Mucosa of descending colon (tissue), 3 donors: Measurements from ENCODE around the gene AZIN2. TPM values are rescaled to one million over a fixed set of nuclear protein-coding genes. Genes with fewer than 3 reads are reported as not detected.
A peak's percentile ranks its signal among the peaks of the same experiment; 100 is the strongest.
"Not testable (repeated sequence)": the region's sequence is repeated elsewhere in the genome, so short reads cannot be mapped to it uniquely, and the experiment has no call there.

Experiments used
- ATAC-seq: fragments of 200-7000 bp; cut with Tn5 transposase; one replicate; pipeline ENCODE4 v1.9.1; 2020; ENCODE audit warnings: mild to moderate bottlenecking, moderate library complexity
- DNase-seq, 3 donors: peaks; one replicate each; pipeline ENCODE4 v3.0.0-alpha.2; 2020
- H3K36me3 ChIP-seq: fragments of 200-600 bp; one replicate; pipeline ENCODE4 v1.8.0; 2021; ENCODE audit warnings: low read depth, mild to moderate bottlenecking
- H3K4me1 ChIP-seq: fragments of 200-600 bp; one replicate; pipeline ENCODE4 v1.8.0; 2021; ENCODE audit warnings: low read depth, mild to moderate bottlenecking
- H3K4me3 ChIP-seq: fragments of 200-600 bp; one replicate; pipeline ENCODE4 v1.8.0; 2021; ENCODE audit warnings: mild to moderate bottlenecking
- H3K9me3 ChIP-seq: fragments of 200-600 bp; one replicate; pipeline ENCODE4 v1.8.0; 2021; ENCODE audit warnings: mild to moderate bottlenecking
- intact Hi-C, 2 donors: fragments of 100-400 bp; cut with DNase I in 1 of 2; cut with micrococcal nuclease in 1 of 2; formaldehyde crosslinking; loops; one replicate each; pipeline versions ENCODE4 v1.11.0 to v1.11.1; 2022; cut with DNase I, micrococcal nuclease
- total RNA-seq, 3 donors: library from RNA; stranded (reverse); fragmentation: NEBNext Ultra II Directional in 2 of 3; extraction: Animal tissue kit (Norgen Biotek cat#: 25700) in 2 of 3; gene quantifications; one replicate each; pipeline versions ENCODE4 v1.2.1 to v1.2.4, GENCODE V29; 2021 to 2023
- TF ChIP-seq, protein P1 (sequence below): fragments of 200-600 bp; IDR thresholded peaks from one replicate; pipeline ENCODE4 v1.8.0; 2022; ENCODE audit warnings: antibody characterized with exemption, mild to moderate bottlenecking
- donor health status: DM: no; HTN: no; CAD: no; lungs with moderate emphysema.
- donor health status: DM: no; HTN: no; CAD: no.
- donor health status: DM: no; HTN: yes; CAD: no.

AZIN2 gene
- total RNA-seq, 3 donors from 2014 or later, result 13.8 to 36.5 (median 19.0) TPM

DNA sequence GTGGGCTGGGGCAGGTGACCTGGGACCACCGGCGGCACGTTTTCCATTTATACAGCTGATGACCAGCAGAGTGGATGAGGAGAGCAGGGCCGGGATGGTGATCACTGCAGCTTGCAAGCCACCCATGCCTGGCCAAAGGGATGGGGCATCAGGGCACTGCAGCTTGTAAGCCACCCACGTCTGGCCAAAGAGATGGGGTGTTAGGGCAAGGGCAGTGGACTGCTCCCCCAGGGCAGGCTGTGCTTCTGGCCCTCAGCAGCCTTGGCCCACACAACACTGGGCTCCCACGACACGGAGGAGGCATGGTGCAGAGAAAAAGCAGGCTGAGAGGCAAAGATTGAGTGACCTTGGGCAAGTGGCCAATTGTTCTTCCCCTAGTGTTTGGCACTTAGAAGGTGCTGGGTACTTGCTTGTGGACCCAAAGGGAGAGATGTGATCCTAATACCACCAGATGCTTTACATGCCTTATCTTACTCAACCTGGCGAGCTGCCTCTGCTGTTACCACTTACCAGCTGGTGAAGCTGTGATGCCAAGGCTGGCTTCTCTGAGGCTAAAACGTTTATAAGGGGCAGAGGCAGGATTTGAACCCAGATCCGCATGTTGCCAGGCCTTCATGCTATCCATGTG lies 52.6 kb downstream of the AZIN2 start:
- intact Hi-C loops, result no loop called here
- no peaks in the 10 kb centered on the region for H3K9me3 ChIP-seq
- DNase-seq (no peak), ATAC-seq (no peak)
- no peaks in the 10 kb centered on the region for H3K4me1 ChIP-seq
- H3K36me3 ChIP-seq, result no peaks in the 10 kb centered on the region
- H3K4me3 ChIP-seq, result no peak overlapping the region
- TF ChIP-seq, protein P1, sequence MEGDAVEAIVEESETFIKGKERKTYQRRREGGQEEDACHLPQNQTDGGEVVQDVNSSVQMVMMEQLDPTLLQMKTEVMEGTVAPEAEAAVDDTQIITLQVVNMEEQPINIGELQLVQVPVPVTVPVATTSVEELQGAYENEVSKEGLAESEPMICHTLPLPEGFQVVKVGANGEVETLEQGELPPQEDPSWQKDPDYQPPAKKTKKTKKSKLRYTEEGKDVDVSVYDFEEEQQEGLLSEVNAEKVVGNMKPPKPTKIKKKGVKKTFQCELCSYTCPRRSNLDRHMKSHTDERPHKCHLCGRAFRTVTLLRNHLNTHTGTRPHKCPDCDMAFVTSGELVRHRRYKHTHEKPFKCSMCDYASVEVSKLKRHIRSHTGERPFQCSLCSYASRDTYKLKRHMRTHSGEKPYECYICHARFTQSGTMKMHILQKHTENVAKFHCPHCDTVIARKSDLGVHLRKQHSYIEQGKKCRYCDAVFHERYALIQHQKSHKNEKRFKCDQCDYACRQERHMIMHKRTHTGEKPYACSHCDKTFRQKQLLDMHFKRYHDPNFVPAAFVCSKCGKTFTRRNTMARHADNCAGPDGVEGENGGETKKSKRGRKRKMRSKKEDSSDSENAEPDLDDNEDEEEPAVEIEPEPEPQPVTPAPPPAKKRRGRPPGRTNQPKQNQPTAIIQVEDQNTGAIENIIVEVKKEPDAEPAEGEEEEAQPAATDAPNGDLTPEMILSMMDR, result no peak

DNA sequence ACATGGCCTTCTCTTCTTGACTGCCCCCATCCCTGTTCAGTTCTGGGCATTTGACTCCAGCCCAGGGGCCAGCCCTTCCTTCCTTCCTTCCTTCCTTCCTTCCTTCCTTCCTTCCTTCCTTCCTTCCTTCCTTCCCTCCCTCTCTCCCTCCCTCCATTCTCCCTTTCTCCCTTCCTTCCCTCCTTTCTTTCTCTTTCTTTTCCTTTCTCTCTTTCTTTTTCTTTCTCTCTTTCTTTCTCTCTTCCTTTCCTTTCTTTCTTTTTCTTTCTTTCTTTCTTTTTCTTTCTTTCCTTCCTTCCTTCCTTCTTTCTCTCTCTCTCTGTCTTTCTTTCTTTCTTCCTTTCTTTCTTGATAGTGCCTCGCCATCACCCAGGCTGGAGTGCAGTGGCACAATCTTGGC lies 55.1 kb downstream of the AZIN2 start:
- H3K36me3 ChIP-seq, intact Hi-C loops, ATAC-seq, DNase-seq, H3K9me3 ChIP-seq, H3K4me3 ChIP-seq, H3K4me1 ChIP-seq: not testable (repeated sequence)

DNA sequence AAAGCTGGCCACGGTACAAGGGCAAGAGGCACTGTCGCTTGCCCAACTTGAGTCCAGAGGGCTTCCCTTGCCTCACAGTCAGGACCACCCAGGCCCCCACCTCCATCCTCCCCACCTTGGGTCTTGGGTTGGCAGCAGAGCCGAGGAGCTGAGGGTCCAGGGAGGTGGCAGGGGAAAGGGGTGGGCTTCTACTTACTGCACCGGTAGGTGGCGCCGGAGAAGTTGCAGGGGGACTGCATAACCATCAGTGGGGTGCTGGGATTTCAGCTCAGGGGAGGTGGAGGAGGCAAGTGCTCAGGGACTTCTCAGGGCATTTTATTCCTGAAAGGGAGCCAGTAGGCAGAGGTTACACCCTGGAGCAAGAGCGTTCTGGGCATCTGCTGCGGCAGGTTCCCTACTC lies 56.8 kb downstream of the AZIN2 start:
- ATAC-seq, result no peak
- no peaks in the 10 kb centered on the region for H3K4me1 ChIP-seq
- H3K36me3 ChIP-seq, result no peaks in the 10 kb centered on the region
- H3K9me3 ChIP-seq, result no peaks in the 10 kb centered on the region
- DNase-seq, result peak in 1 of 3 donors; percentile 13
- no peak overlapping the region for H3K4me3 ChIP-seq
- TF ChIP-seq, protein P1, result no peak
- intact Hi-C loops, result no loop called here

DNA sequence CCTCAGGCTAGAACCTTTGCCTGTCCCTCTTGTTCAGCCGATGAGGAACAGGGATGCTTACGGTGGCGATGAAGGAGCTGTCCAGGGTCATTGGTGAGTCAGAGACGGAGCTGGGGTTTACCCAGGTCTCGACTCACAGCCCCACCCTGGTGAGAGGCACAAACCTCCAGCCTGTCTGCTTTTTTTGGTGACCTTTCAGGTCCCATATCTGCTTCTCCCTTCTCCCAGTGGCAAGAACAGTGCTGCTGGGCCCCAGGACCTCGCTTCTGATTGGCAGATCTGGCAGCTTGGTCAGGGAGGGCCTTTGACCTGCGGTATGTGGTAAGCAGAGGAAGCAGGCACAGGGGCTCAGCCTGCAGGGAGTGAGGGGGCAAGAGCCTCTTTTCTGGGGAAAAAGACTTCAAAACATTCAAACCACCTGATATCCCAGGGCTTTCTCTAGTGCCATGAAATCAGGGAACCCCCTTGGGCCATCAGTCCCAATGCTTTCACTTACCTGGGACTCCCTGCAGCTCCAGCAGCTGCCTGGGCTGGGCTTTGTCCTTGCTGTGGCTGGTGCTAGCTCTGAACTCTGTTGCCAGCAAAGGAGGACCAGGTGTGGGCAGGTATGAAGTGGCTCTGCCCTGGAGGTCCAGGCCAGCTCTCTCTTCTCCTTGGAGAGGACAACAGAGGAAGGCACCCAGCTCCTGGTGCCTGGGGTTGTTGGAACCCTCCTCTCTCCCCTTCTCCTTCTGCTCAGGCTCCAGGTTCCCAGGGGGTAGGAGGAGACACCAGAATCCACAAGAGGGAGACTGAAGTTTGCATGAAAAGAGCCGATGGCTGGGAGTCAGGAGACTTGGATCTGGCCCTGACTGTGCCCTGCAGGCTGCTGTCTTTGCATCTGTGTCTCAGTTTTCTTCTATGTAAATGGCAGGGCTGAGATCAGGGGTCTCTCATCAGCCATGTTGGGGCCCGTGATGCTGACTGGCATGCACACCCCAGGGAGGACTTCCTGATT lies 59.5 kb downstream of the AZIN2 start:
- Histone ChIP-seq H3K9me3 (no peaks in the 10 kb centered on the region), H3K4me1 (no peaks in the 10 kb centered on the region), H3K36me3 (no peaks in the 10 kb centered on the region), H3K4me3 (no peak overlapping the region)
- TF ChIP-seq, protein P1, result no peak
- ATAC-seq (no peak), DNase-seq (no peak)
- intact Hi-C loops, result no loop called here

DNA sequence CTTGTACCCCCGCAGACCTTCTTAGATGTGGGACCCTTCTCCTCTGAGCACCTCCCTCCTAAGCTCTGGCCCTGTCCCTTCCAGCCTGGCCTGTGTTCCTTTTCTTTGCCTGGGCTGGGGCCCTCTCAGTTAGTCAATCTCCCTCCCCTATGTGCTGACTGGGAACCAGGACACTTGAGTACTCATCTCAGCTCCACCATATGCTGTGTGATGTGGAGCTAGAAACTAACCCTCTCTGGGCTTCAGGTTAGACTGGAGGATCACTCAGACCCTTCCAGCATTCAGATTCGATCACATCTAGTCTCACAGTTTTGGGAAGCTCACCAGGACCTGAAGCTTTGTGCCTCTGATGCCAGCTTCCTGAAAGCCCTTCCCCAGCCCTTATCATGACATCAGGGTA lies 60.3 kb downstream of the AZIN2 start:
- Histone ChIP-seq H3K9me3 (no peaks in the 10 kb centered on the region), H3K4me1 (no peaks in the 10 kb centered on the region), H3K4me3 (no peak overlapping the region), H3K36me3 (no peaks in the 10 kb centered on the region)
- intact Hi-C loops, result no loop called here
- no peak for ATAC-seq
- DNase-seq, result no peak
- TF ChIP-seq, protein P1, result no peak

DNA sequence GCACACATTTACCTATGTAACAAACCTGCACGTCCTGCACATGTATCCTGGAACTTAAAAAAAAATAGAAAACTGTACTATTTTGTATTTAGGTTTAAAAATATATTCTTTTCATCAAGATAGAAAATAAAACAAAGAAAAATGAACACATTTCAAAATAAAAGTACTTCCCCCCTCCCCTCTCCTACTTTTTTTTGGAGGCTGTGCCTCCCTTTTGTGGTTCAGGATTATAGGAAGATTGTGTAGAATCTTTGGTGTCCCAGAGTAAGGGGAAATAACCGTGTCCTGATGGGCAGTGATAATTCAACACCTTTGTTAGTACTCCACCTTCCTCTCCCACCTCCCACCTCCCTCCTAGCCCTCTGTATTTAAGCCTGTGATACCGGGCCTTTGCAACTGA lies 60.8 kb downstream of the AZIN2 start:
- Histone ChIP-seq H3K4me3 (no peak overlapping the region), H3K4me1 (no peaks in the 10 kb centered on the region), H3K9me3 (no peaks in the 10 kb centered on the region), H3K36me3 (no peaks in the 10 kb centered on the region)
- ATAC-seq (no peak), DNase-seq (no peak)
- intact Hi-C loops, result no loop called here
- TF ChIP-seq, protein P1, result no peak
